GM21381 (cell line): ENCODE data around the gene SNCB.
"Not testable (repeated sequence)": the region's sequence is repeated elsewhere in the genome, so short reads cannot be mapped to it uniquely, and the experiment has no call there.

Experiments
- ATAC-seq: cut with Tn5 transposase; IDR thresholded peaks from one replicate; pipeline ENCODE4 v1.9.1; 2021; ENCODE audit warnings: mild to moderate bottlenecking, moderate library complexity; ENCODE audit not compliant: unreplicated experiment

Gene SNCB

GRCh38 chr5:176606032-176606431 lies 24.3 kb downstream of the SNCB start:
- no peak for ATAC-seq

- no peak for ATAC-seq
Measured at GRCh38 chr5:176603091-176603490, 27.2 kb downstream of the SNCB start.

- no peak for ATAC-seq
Measured at GRCh38 chr5:176601901-176602482, 28.3 kb downstream of the SNCB start.

GRCh38 chr5:176599749-176600430 lies 30.4 kb downstream of the SNCB start:
- ATAC-seq = not testable (repeated sequence)

- no peak for ATAC-seq
Measured at GRCh38 chr5:176597417-176598389, 32.6 kb downstream of the SNCB start.

GRCh38 chr5:176596689-176597416 lies 33.5 kb downstream of the SNCB start:
- ATAC-seq = no peak

- ATAC-seq = no peak
Measured at GRCh38 chr5:176596069-176596644, 34.2 kb downstream of the SNCB start.

GRCh38 chr5:176595386-176595943 lies 34.9 kb downstream of the SNCB start:
- no peak for ATAC-seq

GRCh38 chr5:176594554-176594953 lies 35.8 kb downstream of the SNCB start:
- ATAC-seq = no peak

- no peak for ATAC-seq
Measured at GRCh38 chr5:176593273-176593869, 37.0 kb downstream of the SNCB start.

GRCh38 chr5:176592573-176592972 lies 37.8 kb downstream of the SNCB start:
- no peak for ATAC-seq

GRCh38 chr5:176591667-176592066 lies 38.7 kb downstream of the SNCB start:
- ATAC-seq = not testable (repeated sequence)

GRCh38 chr5:176590035-176590717 lies 40.2 kb downstream of the SNCB start:
- no peak for ATAC-seq

GRCh38 chr5:176589039-176589769 lies 41.1 kb downstream of the SNCB start:
- no peak for ATAC-seq

GRCh38 chr5:176588297-176588696 lies 42.0 kb downstream of the SNCB start:
- ATAC-seq = no peak

GRCh38 chr5:176587398-176587797 lies 42.9 kb downstream of the SNCB start:
- ATAC-seq = no peak

- no peak for ATAC-seq
Measured at GRCh38 chr5:176583076-176583475, 47.3 kb downstream of the SNCB start.

GRCh38 chr5:176581361-176581760 lies 49.0 kb downstream of the SNCB start:
- no peak for ATAC-seq

GRCh38 chr5:176579323-176579722 lies 51.0 kb downstream of the SNCB start:
- no peak for ATAC-seq
